ENCODE results near the gene SPTLC1.

- no peak for TF ChIP-seq CTCF (IDR thresholded peaks at IDR 0.05)
- no peak for TF ChIP-seq POLR2A (IDR thresholded peaks at IDR 0.05)
Observed at GRCh38 chr9:92046676-92047075, 68.5 kb downstream of the SPTLC1 start.
